Mesenteric fat pad (tissue), 1 donor: ENCODE results near the gene FAM89B. TPM values are rescaled to one million over a fixed set of nuclear protein-coding genes. Genes with fewer than 3 reads are reported as not detected.

Experiments used
- DNase-seq: peaks from one replicate; pipeline ENCODE4 v3.0.0-alpha.2; 2020; ENCODE audit warnings: low spot score
- total RNA-seq: library from RNA; stranded (reverse); fragmentation: NEBNext Ultra II Directional; extraction: Animal tissue kit (Norgen Biotek cat#: 25700); gene quantifications from one replicate; pipeline ENCODE4 v1.2.1, GENCODE V29; 2021
- donor health status: DM: yes; HTN: yes; CAD: no.

FAM89B gene
- total RNA-seq, 1 donor from 2014 or later: 37.4 TPM

DNA sequence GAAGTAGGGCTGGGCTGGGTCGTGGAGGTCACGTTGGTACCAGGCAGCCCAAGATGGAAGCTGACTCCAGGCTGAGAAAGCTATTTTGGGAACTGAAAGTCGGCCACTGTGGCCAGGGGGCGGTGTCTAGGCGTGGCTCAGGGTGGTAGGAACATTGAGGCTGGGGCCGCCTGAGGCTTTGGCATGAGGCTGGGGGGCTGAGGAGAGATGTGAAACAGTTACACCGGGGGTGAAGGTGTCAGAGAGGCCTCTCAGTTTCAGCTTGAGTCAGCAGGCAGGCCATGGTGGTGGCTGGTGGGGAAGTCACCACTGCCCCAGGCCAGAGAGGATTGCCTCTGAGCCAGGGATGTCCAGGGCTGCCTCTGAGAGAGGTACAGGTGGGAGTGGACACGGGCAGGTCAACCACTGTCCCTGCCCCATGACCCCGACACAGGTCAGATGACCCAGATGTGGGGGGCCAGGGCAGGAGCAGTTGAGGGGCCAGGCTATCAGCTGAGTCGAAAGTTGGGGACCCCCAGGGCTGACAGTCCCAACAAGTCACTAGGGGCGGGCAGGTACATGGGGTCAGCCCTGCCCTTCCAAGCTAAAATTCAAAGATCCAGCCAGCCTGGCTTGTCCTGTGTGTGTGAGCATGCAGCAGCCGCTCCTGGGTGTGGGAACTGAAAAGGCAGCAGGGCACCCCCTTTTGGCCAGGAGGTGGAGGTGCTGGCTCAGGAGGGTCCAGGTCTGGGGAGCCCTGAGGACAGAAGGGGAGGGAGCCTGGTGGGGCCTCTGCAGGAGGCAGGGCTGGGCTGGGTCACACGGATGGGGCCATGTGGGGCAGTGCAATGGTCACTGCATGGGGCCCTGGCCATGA is 16.1 kb downstream of the FAM89B start:
- DNase-seq: no peak

GRCh38 chr11:65589444-65590239 is 17.3 kb downstream of the FAM89B start:
- DNase-seq: no peak

- DNase-seq: no peak
Observed at GRCh38 chr11:65590240-65590738, 18.0 kb downstream of the FAM89B start.

DNA sequence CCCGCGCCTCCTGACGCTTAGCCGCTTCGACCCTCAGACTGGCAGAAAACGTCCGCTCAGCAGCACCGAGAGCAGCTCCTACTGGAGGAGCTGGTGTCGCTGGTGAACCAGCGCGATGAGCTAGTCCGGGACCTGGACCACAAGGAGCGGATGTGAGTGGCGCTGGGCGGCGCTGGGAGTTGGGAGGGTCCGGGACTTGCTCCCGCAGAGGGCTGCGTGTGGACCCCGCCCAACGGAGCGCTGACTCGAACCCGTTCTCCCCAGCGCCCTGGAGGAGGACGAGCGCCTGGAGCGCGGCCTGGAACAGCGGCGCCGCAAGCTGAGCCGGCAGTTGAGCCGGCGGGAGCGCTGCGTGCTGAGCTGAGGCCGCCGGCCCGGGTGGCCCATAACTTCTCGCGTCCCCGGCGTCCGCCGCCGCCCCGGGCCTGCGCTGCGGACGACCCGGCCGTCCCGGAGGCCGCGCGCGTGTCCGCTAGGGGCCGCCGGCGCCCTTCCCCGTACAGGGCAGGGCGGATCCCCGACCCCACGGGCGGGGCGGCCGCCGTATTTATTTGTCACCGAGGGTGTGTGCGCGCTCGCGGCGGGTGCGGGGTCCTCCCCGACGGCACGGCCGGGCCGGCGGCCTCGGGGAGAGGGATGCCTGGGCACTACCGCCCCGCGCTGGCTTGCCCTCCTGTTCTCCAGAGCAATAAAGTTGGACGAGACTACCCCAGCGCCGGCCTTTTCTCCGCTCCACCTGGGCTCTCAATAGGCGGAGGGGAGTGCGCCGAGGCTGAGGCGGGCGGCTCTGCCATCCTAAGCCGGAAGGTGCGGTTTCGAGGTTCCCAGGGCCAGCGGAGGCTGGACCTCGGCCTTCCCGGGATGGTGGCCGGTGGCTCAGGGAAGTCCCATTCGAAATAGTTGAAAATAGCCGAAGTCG is 19.9 kb downstream of the FAM89B start:
- DNase-seq: no peak

DNA sequence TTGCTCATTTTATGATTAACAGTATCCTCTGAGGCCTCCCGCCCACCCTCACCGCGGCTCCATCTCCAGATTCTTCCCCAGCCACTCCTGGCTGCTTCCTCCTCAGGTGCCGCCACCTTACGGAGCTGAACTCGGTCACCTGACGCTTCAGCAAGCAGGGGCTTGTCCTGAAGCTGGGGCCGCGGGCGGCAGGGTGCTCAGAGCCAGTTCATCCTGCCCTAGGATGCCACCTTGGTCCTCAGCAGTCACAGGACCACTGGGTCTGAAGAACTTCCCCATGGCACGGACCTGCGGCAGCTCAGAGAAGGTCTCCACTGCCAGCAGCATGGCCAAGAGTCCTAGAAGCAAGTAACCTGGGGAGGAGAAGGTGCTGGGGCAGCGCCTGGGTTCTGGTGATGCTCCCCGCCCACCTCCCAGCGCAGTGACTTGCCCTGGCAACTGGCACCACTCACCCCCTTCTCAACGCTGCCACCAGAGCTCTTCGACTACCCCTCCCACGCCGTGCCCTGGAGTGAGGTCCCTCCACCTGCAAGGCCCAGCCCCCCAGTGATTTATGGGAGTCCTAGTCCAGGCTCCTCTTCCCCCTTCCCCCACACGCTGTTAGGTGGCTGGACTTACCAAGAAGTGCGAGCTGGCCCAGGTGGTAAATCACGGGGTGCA is 20.6 kb downstream of the FAM89B start:
- no peak for DNase-seq

DNA sequence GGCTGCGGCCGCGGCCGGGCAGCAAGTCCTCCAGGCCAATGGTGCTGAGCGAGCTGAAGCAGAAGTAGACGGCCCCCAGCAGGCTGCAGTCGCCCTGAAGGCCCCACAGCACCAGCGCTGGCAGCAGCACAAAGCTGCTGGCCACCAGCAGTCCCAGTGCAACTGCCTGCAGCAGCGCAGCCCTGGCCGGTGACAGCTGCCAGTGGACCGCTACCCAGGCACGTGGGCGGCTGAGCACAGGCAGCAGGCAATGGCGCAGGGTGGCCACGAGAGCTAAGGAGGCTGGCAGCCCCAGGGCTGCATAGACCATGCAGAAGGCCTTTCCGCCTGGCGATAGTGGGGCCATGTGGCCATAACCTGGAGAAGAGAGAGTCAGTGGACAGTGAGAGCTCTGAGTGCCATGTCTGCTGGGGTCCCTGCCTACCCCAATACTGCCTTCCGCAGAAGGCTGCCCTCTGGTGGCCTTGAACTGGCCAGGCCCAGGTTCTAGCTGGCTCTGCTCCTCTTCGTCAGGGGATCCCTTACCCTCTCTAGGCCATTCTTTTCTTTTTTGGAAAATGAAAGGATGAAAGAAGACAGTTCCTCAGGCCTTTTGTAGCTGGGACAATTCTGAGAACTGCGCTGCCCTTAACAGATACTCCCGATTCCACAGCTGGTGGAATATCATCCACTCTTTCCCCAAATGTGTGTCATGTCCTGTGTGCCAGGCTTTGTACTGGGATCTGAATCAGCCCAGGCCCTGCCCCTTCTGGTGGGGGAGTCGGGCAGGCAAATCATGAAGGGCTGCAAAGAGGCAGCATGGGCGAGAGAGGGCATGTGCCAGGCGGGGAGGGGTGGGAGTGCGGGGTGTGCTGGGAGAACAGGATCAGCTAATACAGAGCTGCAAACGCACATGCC is 21.4 kb downstream of the FAM89B start:
- no peak for DNase-seq

- DNase-seq: no peak
Observed at GRCh38 chr11:65595131-65595530, 22.8 kb downstream of the FAM89B start.

DNA sequence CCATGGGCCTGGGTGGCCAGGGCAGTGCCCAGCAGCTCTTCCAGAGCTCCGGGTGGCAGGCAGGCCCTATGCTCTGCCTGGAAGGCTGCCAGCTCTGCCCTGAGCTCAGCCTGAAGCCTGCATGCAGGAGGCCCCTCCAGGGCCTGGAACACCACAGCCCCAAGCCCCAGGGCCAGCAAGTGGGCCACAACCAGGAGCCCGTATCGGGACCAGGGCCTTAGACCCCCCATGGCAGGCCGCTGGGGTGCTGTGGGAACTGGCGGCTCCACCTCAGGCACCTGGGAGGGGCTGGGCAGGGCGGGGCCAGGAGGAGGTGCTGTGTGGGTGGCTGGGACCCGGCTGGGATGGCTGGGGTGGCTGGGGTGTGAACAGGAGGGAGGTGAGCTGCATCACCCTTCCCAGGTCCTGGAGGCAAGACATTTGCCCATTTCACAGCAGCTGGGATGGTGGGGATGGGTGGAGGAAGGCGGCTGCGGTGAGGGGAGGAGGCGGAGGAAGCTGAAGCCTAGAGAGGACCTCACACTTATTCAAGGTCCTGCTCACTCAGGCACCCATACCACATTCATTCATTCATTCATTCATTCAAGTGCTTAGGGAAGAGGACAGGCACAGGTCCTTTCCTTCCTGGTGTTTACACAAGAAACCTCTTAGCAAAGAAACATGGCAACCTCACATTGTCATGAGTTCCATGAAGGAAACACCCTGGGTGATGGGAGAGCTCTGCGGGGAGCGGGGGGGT is 23.4 kb downstream of the FAM89B start, which contains the start of gene KCNK7:
TSS of gene KCNK7 (minus strand) at position 258 of the 739 bp plus-strand sequence. CDS start at position 230, 28 bp downstream.
- DNase-seq: no peak

DNA sequence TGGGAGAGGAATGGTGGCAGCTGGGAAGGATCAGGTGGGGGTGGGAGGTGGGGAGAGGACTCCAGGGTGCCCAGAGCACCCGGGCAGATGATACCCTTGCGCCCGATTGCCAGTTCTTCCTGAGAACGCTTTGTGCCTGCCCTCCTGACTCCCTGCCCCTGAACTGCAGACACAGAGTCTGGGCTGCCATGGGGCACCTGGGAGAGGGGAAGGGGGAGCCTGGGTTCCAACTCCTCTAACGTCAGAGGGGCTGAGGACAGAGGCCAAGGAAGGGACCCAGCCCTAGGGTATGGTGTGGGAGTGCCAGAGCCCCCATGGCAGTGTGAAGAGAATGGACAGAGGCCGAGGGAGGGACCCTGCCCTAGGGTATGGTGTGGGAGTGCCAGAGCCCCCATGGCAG is 24.2 kb downstream of the FAM89B start:
- DNase-seq: no peak

- DNase-seq: no peak
Observed at GRCh38 chr11:65598258-65598699, 25.9 kb downstream of the FAM89B start.

DNA sequence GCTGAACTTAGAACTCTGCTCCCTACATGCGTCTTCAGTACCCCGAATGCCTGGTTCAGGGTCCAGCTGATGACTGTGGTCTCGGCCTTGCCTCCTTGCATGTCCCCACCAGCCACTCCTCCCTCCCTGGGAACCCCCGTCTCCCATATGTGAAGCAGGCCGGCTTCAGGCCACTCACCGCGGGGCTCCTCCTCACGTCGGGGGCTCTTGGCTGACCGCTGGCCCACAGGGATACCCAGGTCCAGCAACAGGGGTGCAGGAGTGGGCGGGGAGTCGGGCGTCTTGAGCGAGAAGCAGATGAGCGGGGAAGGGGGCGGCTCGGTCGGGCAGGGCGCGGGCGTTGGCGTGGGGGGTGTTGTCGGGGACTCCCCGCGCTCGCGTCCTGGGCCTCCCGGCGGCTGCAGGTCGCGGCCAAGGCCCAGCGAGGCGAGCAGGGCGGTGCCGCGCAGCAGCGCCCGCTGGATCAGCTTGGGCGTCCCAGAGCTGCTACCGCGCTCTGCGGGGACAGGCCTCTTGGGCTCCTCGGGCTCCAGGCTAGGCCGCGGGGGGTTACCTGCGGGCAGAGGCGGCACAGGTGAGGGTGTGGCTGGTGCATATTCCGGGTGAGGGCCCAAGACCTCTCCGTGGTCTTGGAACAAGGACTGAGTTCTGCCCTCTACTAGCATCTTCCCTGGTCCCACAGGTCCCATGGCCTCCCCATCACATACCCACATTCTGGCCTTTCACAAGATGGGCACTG is 27.0 kb downstream of the FAM89B start:
- no peak for DNase-seq

GRCh38 chr11:65599955-65600246 is 27.6 kb downstream of the FAM89B start:
- DNase-seq: no peak

DNA sequence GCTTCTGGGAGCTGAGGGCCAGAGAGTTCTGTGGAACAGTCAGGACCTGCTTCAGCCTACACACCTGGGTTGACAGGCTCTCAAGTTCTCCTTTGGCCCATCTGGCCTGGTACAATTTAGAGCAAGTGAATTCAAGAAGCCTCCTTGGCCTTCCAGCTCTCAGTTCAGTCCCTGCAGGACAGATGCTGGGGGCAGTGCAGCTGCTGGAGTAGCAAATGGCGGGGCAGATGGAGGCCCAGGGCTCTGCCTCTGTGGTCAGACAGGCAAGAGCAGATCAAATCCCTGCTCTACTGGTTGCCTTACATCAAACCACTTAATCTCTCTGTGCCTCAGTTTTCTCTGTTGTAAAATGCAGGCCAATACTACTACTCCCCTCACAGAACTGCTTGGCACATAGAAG is 31.9 kb downstream of the FAM89B start:
- DNase-seq: no peak

GRCh38 chr11:65606876-65607613 is 34.7 kb downstream of the FAM89B start:
- DNase-seq: peak; percentile 96

DNA sequence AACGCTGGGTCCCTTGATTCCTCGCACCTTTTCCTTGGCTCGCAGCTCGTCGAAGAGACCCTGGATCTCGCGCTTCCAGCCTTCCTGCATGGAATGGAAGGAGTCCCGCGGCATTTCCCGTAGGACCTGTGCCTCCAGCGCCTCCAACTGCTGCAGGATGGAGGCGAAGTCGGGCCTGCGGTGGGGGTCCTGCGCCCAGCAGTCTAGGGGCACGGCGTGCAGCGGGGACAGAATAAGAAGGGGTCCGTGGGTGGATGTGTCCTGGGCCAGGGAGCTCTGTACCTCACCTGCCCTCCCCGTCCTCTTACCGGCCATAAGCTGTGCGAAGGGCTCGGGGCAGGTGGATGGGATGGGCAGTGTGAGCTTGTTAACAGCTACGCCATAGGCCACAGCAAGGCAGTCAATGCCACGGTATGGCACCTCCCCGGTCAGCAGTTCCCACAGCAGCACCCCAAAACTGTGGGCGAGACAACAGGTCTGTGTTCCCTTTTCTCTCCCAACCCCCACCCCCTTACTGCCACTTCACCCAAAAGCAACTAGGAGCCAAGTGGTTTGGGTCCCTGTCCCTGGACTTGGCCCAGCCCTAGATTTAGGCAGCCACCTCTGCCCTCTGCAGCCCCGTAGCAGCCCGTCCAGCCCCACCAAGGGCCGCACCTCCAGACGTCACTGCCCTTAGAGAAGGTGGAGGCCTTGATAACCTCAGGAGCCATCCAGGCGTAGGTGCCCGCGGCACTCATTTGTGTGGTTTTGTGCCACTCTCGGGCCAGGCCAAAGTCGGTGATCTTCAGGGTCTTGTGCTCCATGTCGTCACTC is 35.5 kb downstream of the FAM89B start:
- no peak for DNase-seq

DNA sequence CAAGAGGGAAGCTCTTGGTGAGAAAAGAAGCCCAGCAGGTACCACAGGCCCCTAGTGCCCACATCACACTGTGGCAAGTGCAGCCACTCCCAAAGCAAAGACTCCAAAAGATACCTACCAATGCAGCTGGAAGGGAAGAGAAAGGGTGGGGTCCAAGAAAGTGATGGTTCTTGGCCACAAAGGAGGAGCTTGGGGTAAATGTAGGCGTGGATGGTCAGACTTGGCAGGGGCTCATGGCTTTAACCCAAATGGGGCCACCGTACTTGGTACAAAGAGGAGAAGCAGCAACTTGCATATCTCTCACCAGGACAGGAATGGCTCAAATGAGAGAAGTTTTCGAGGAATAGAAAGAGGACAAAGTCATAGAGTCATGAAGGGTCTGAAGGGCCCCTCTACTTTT is 36.9 kb downstream of the FAM89B start:
- DNase-seq: no peak

DNA sequence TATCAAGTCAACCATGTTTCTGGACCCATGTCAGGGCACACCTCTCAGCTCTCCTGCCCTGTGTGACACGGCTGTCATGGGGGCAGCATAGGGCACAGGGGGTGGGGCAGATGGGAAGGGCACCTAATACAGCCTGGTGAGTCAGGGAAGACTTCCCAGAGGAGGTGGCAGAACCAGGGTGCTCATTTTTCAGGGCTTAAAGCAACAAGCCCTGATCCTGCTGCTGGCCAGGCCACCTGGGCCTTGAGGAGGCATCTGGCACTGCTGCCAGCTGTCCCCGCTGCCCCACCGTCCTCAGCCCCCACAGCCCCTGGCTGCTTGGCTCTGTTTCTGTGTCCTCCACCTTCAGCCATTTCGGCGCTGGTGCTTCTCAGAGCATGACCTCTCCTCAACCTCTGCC is 37.3 kb downstream of the FAM89B start:
- DNase-seq: no peak
